Activated naive CD8-positive, alpha-beta T cell treated with anti-CD3 and anti-CD28 coated beads, Interleukin-2, amount 50 U/mL, for 24 hours (primary cell): Measurements from ENCODE around the gene TRIL.
A peak's percentile ranks its signal among the peaks of the same experiment; 100 is the strongest.

Source experiments
- ATAC-seq: fragments of 150-1000 bp; cut with Tn5 transposase; one replicate; pipeline ENCODE4 v1.10.0; 2021
- DNase-seq: peaks from one replicate; pipeline ENCODE4 v3.0.0; 2021
- H3K27ac Mint-ChIP-seq: one replicate; pipeline ENCODE4 v1.8.0; 2021; ENCODE audit warnings: mild to moderate bottlenecking, mixed read lengths
- H3K27me3 Mint-ChIP-seq: one replicate; pipeline ENCODE4 v1.8.0; 2021; ENCODE audit warnings: mixed read lengths
- H3K36me3 Mint-ChIP-seq: one replicate; pipeline ENCODE4 v1.8.0; 2021; ENCODE audit warnings: low read depth, mixed read lengths
- H3K4me1 Mint-ChIP-seq: one replicate; pipeline ENCODE4 v1.8.0; 2021; ENCODE audit warnings: mixed read lengths
- H3K4me3 Mint-ChIP-seq: one replicate; pipeline ENCODE4 v1.8.0; 2021; ENCODE audit warnings: mild to moderate bottlenecking, moderate library complexity, mixed read lengths
- H3K9me3 Mint-ChIP-seq: one replicate; pipeline ENCODE4 v1.8.0; 2021; ENCODE audit warnings: mixed read lengths

TRIL gene

GRCh38 chr7:28940741-28941384, 17.3 kb downstream of the TRIL start:
- Mint-ChIP-seq H3K27me3 (peaks cover 21% of the 10 kb centered on the region), H3K27ac (no peak overlapping the region), H3K4me1 (no peaks in the 10 kb centered on the region), H3K9me3 (no peaks in the 10 kb centered on the region), H3K4me3 (no peak overlapping the region), H3K36me3 (no peaks in the 10 kb centered on the region)
- no peak for ATAC-seq
- DNase-seq, result no peak

DNA sequence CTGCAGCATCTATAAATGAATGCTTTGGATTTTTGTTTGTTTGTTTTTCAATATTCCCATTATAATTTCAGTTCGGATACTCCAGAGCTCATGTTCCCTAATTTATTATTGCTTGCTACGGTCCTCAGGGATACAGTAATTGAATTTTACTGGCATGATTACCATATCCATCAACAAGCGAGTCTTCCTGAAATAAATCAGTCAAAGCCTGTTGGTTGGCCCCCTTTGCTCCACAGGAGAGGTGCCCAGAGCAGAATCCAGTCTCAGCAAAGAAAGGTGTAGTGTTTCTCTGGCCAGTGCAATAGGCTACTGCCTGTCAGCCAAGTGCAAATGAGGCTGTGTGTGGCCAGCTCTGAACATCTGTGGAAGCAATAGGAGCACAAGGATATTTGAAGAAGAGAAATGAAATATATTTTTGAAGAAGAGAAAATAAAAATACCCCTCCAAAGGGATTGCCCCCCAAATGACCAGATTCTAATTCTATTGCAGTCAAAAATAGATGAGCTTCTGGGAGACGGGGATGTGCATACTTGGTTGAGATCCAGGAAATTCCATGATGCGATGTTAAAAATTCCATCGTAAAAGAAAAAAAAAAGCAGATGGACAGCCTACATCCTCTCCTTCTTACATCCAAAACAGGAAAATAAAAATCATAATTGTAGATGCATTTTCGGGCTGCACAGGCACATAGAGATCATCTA, 18.1 kb downstream of the TRIL start:
- H3K4me3 Mint-ChIP-seq, result no peak overlapping the region
- no peaks in the 10 kb centered on the region for H3K36me3 Mint-ChIP-seq
- peaks cover 18% of the 10 kb centered on the region for H3K27me3 Mint-ChIP-seq
- ATAC-seq (no peak), DNase-seq (no peak)
- no peaks in the 10 kb centered on the region for H3K9me3 Mint-ChIP-seq
- H3K27ac Mint-ChIP-seq, result no peak overlapping the region
- no peaks in the 10 kb centered on the region for H3K4me1 Mint-ChIP-seq

DNA sequence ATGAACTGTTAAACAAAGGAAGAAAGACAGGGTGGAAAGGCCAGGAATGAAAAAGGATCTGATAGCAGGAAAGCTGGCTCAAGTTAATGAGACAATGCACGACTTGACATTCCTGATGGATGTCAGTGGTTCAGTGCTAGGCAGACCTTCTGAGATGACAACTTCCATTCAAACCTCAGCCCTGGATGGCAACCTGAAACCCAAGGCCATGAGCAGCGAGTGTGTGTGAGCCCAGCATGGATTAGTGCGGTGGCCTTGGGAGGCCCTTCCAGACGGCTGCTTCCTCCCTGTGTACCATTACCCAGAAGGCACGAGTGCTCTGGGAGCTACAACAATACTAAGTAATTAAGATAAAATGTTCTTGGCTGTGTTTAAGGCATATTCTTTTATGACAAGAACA, 18.8 kb downstream of the TRIL start:
- Mint-ChIP-seq H3K27me3 (peaks cover 18% of the 10 kb centered on the region), H3K4me3 (no peak overlapping the region), H3K27ac (no peak overlapping the region), H3K9me3 (no peaks in the 10 kb centered on the region), H3K4me1 (no peaks in the 10 kb centered on the region), H3K36me3 (no peaks in the 10 kb centered on the region)
- no peak for ATAC-seq
- no peak for DNase-seq

DNA sequence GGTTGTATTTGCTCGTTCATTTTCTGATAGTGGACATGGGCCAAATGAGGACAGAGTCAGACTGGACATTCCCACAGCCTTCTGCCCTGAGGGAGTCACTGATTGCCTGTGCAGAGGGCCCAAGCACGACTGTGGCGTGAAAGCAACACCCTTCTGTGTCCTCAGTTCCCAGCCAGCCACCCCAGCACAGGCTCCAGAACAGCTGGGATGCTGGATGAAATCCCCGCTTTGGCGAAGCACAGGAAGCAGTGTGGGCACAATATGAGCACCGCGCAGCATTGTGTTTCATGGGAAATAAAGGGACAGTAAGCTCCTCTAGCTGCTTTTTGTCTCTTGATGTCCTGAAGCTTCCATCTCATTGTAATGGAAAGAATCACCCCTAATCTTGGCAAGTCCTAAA, 20.5 kb downstream of the TRIL start:
- H3K27me3 Mint-ChIP-seq, result peaks cover 17% of the 10 kb centered on the region
- H3K9me3 Mint-ChIP-seq, result no peaks in the 10 kb centered on the region
- H3K4me3 Mint-ChIP-seq, result no peak overlapping the region
- no peak for DNase-seq
- H3K4me1 Mint-ChIP-seq, result no peaks in the 10 kb centered on the region
- no peaks in the 10 kb centered on the region for H3K36me3 Mint-ChIP-seq
- H3K27ac Mint-ChIP-seq, result no peak overlapping the region
- no peak for ATAC-seq

DNA sequence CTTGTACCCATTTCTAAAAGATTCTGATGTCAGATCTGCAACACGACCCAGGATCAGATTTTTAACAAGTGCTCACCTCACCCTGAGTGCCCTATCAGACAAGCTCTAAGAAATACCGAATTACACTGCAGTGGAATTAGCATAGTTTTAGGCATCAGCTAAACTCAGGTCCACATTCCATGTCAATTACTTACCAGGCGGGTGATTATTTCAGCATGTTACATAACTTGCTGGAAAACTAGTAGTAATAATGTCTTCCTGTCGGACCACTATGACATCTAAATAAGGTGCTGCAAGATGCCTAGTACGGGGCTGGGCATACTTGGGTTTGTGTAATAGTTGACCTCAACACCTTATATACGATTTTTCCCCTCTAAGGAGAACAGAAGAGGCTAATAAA, 21.0 kb downstream of the TRIL start:
- no peaks in the 10 kb centered on the region for H3K4me1 Mint-ChIP-seq
- no peak for ATAC-seq
- DNase-seq, result no peak
- no peaks in the 10 kb centered on the region for H3K9me3 Mint-ChIP-seq
- no peaks in the 10 kb centered on the region for H3K36me3 Mint-ChIP-seq
- no peak overlapping the region for H3K27ac Mint-ChIP-seq
- H3K4me3 Mint-ChIP-seq, result no peak overlapping the region
- H3K27me3 Mint-ChIP-seq, result peaks cover 17% of the 10 kb centered on the region

DNA sequence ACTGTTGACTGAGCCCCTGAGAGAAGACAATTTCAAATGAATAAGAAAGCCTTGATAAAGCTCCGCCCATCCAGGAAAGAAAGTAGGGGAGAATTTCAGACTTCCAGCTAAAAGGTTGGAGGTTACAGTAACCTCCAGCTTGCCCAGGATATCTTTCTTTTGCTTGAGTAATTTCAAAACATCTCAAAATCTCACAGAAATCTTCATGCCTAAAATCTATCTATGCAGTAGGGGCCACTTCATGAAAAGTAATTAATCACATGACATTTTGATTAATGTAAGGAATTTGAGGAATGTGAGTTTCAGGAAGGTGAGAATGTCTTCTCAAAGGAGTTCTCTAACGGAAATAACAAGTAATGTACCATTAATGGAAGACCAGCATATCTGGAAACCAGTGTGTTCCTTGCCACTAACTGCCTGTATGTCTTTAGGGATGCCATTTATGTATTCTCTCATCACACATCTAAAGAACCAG, 24.2 kb downstream of the TRIL start:
- Mint-ChIP-seq H3K36me3 (no peaks in the 10 kb centered on the region), H3K4me3 (no peak overlapping the region), H3K27ac (no peak overlapping the region), H3K27me3 (peaks cover 14% of the 10 kb centered on the region), H3K9me3 (no peaks in the 10 kb centered on the region), H3K4me1 (no peaks in the 10 kb centered on the region)
- ATAC-seq (no peak), DNase-seq (no peak)

DNA sequence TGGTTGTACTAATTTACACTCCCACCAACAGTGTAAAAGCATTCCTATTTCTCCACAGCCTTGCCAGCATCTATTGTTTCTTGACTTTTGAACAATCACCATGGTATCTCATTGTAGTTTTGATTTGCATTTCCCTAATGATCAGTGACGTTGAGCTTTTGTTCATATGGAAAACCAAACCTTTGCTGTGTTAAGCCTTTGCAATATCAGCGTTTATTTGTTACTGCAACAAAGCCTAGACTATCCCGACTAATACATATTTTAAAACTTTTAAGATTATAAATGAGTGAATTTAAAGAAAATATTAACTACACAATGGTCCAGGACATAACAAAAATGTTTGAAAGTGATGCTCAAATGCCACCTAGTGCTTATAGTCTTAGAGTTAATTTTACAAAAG, 26.6 kb downstream of the TRIL start:
- Mint-ChIP-seq H3K27me3 (peaks cover 11% of the 10 kb centered on the region), H3K4me1 (peaks cover 10% of the 10 kb centered on the region), H3K9me3 (no peaks in the 10 kb centered on the region), H3K36me3 (no peaks in the 10 kb centered on the region), H3K27ac (no peak overlapping the region), H3K4me3 (no peak overlapping the region)
- DNase-seq, result no peak
- no peak for ATAC-seq

DNA sequence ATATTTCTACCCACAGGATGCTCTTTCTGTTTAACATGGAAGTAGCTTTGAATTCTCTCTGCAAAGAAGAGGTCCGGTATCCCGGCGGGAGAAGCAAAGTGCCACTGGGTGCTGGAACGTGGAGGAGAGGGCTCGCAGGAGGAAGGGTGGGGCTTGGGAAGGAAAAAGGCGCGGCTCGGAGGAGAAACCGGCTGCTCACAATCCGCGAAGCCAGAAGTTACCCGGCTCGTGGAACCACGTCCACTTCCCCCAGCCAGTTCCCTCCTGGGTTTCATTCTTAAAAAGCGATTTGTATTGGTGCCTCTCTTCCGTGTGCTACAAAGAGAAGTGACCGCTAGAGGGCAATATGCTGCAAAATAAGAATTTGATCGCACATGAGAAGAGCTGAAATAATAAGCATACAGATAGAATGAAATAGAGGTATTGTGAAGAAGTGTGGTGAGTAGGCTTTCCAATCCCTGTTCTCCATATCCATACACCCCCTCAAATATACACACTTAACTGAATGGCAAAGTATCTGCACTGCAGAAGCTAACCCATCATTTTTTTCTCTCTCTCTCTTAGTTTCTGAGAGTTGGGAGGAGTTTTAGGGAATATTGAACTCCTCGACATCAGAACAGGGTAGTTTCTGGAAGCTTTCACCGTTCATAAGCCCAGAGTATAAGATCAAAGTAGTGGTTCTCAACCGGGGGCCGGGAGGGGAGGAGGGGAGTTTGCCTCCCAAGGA, 31.1 kb downstream of the TRIL start:
- Mint-ChIP-seq H3K27me3 (peaks cover 4% of the 10 kb centered on the region), H3K9me3 (no peaks in the 10 kb centered on the region), H3K36me3 (no peaks in the 10 kb centered on the region), H3K27ac (no peak overlapping the region), H3K4me1 (peaks cover 18% of the 10 kb centered on the region), H3K4me3 (peak overlapping the region; percentile 74)
- DNase-seq (peak; percentile 40), ATAC-seq (peak; percentile 84)

DNA sequence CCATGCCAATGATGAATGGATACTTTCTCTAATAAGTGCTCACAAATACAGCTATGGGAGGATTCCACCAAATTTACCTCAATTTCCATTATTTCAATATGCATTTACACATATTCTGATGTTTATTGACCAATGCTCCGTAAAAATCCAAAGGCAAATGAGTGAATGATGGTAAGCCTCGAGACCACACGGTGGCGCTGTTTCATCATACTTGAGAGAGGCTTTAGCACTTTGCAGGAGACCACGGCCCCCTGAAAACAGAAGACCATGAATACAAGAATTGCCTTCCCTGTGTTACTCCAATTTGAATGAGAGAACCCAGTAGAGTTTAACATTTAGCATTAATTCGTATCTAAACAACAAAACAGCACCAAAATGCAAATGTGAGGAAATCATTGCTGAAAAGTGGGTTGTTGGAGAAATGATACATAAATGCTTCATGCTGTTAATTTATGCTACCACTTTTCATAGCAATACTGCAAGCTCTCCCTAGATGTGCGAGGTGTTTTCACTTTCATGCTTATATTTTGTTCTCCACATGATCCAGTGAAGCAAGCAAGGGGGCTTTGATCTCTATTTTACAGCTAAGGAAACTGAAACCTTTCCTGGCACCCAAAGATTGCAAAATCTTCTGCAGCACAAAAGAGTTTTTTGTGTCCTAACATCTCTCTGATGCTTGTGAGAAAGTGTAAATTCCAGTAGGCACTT, 35.4 kb downstream of the TRIL start:
- no peak for ATAC-seq

DNA sequence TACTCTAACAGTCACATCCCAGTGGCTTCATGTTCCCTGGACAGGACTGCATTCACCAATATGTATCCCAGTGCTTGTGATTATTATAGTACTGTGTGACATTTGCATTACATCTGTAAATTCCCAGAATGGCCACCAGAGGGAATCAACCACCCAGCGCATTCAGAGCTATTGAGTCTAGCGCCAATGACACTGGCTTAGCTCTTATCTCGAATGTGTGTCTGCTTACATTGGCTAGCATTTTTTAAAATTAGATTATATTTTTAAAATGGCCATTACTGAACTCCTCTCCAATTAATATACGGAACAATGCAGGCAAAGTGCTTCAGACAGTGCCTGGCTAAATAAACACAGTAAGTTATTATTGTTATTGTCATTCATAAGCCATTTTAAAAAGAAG, 36.3 kb downstream of the TRIL start:
- Mint-ChIP-seq H3K4me3 (no peak overlapping the region), H3K4me1 (peaks cover 9% of the 10 kb centered on the region), H3K9me3 (no peaks in the 10 kb centered on the region), H3K27ac (no peak overlapping the region), H3K27me3 (peaks cover under 1% of the 10 kb centered on the region), H3K36me3 (no peaks in the 10 kb centered on the region)
- DNase-seq (no peak), ATAC-seq (peak; percentile 88)

More for the DNA sequence above, 35.4 kb downstream of the TRIL start:
- H3K4me1 Mint-ChIP-seq, result peaks cover 16% of the 10 kb centered on the region
- no peaks in the 10 kb centered on the region for H3K36me3 Mint-ChIP-seq
- H3K27ac Mint-ChIP-seq, result no peak overlapping the region
- no peaks in the 10 kb centered on the region for H3K9me3 Mint-ChIP-seq
- DNase-seq, result peak; percentile 65
- H3K4me3 Mint-ChIP-seq, result no peak overlapping the region
- peaks cover 4% of the 10 kb centered on the region for H3K27me3 Mint-ChIP-seq

- DNase-seq (no peak), ATAC-seq (no peak)
- H3K4me1 Mint-ChIP-seq, result peaks cover 6% of the 10 kb centered on the region
- H3K36me3 Mint-ChIP-seq, result no peaks in the 10 kb centered on the region
- no peaks in the 10 kb centered on the region for H3K27me3 Mint-ChIP-seq
- no peaks in the 10 kb centered on the region for H3K9me3 Mint-ChIP-seq
- H3K27ac Mint-ChIP-seq, result no peak overlapping the region
- H3K4me3 Mint-ChIP-seq, result no peak overlapping the region
Observed at GRCh38 chr7:28920424-28920823, 37.7 kb downstream of the TRIL start.

GRCh38 chr7:28919510-28919909, 38.6 kb downstream of the TRIL start:
- ATAC-seq (no peak), DNase-seq (no peak)
- H3K9me3 Mint-ChIP-seq, result no peaks in the 10 kb centered on the region
- H3K36me3 Mint-ChIP-seq, result no peaks in the 10 kb centered on the region
- H3K27ac Mint-ChIP-seq, result no peak overlapping the region
- no peak overlapping the region for H3K4me3 Mint-ChIP-seq
- peaks cover 6% of the 10 kb centered on the region for H3K4me1 Mint-ChIP-seq
- no peaks in the 10 kb centered on the region for H3K27me3 Mint-ChIP-seq

- Mint-ChIP-seq H3K4me3 (no peak overlapping the region), H3K27me3 (peaks cover 10% of the 10 kb centered on the region), H3K36me3 (no peaks in the 10 kb centered on the region), H3K9me3 (peaks cover 6% of the 10 kb centered on the region), H3K4me1 (no peaks in the 10 kb centered on the region), H3K27ac (no peak overlapping the region)
- ATAC-seq, result no peak
- DNase-seq, result no peak
Observed at GRCh38 chr7:28908775-28909174, 49.4 kb downstream of the TRIL start.

DNA sequence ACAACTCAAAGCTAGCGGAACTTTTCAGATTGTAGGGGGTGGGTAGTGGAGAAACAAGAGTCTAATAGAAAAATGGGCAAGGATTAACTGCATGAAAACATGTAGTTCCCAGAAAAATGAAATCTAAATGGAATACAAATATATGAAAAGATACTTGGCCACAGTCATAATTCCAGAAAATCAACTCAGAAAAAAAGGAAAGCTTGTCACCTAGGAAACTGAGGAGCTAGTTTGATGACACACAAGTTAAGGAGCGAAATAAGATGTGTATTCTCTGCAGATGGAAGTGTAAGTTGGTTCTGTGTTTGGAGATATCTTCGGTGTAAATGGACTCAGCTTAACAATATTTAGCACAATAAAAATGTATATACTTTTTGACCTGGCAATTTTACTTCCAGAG, 52.7 kb downstream of the TRIL start:
- Mint-ChIP-seq H3K36me3 (no peaks in the 10 kb centered on the region), H3K27me3 (peaks cover 11% of the 10 kb centered on the region), H3K4me1 (no peaks in the 10 kb centered on the region), H3K27ac (no peak overlapping the region), H3K4me3 (no peak overlapping the region), H3K9me3 (no peaks in the 10 kb centered on the region)
- ATAC-seq (no peak), DNase-seq (no peak)
